ENCODE measurements around the gene IL3RA.
A peak's percentile ranks its signal among the peaks of the same experiment; 100 is the strongest.
"Not testable (repeated sequence)": the region's sequence is repeated elsewhere in the genome, so short reads cannot be mapped to it uniquely, and the experiment has no call there.

Gene IL3RA

GRCh38 chrX:1327651-1328304, 8.8 kb upstream of the IL3RA start:
- Histone ChIP-seq H3K4me3 (ENCODE audit: low read depth in 1 of 2, low read length in 2 of 2) (no peak overlapping the region), H3K4me1 (ENCODE audit: control insufficient read depth in 1 of 2, insufficient read depth in 2 of 2, low read length in 2 of 2) (no peaks in the 10 kb centered on the region), H3K36me3 (ENCODE audit: control insufficient read depth in 1 of 2, insufficient read depth in 2 of 2, low read length in 2 of 2) (no peaks in the 10 kb centered on the region)

GRCh38 chrX:1330605-1331004, 6.0 kb upstream of the IL3RA start:
- Histone ChIP-seq H3K9ac (ENCODE audit: low read depth in 1 of 2, low read length in 2 of 2) (no peak overlapping the region), H3K4me3 (ENCODE audit: low read depth in 1 of 2, low read length in 2 of 2) (no peak overlapping the region), H3K27me3 (ENCODE audit: control insufficient read depth in 1 of 2, insufficient read depth in 2 of 2, low read length in 2 of 2) (no peaks in the 10 kb centered on the region), H3K27ac (ENCODE audit: low read depth, low read length) (no peak overlapping the region), H3K9me3 (ENCODE audit: control insufficient read depth in 1 of 2, low read length in 2 of 2) (no peaks in the 10 kb centered on the region), H3K4me1 (ENCODE audit: control insufficient read depth in 1 of 2, insufficient read depth in 2 of 2, low read length in 2 of 2) (no peaks in the 10 kb centered on the region), H3K36me3 (ENCODE audit: control insufficient read depth in 1 of 2, insufficient read depth in 2 of 2, low read length in 2 of 2) (no peaks in the 10 kb centered on the region)

More at GRCh38 chrX:1327651-1328304, 8.8 kb upstream of the IL3RA start:
- Histone ChIP-seq H3K27me3 (ENCODE audit: control insufficient read depth in 1 of 2, insufficient read depth in 2 of 2, low read length in 2 of 2) (no peaks in the 10 kb centered on the region), H3K27ac (ENCODE audit: low read depth, low read length) (no peak overlapping the region), H3K9me3 (ENCODE audit: control insufficient read depth in 1 of 2, low read length in 2 of 2) (no peaks in the 10 kb centered on the region), H3K9ac (ENCODE audit: low read depth in 1 of 2, low read length in 2 of 2) (no peak overlapping the region)

- H3K4me1 ChIP-seq (ENCODE audit: control insufficient read depth in 1 of 2, insufficient read depth in 2 of 2, low read length in 2 of 2); H3K9ac ChIP-seq (ENCODE audit: low read depth in 1 of 2, low read length in 2 of 2); H3K36me3 ChIP-seq (ENCODE audit: control insufficient read depth in 1 of 2, insufficient read depth in 2 of 2, low read length in 2 of 2); H3K4me3 ChIP-seq (ENCODE audit: low read depth in 1 of 2, low read length in 2 of 2); H3K9me3 ChIP-seq (ENCODE audit: control insufficient read depth in 1 of 2, low read length in 2 of 2); H3K27me3 ChIP-seq (ENCODE audit: control insufficient read depth in 1 of 2, insufficient read depth in 2 of 2, low read length in 2 of 2); H3K27ac ChIP-seq (ENCODE audit: low read depth, low read length): not testable (repeated sequence)
Observed at GRCh38 chrX:1332433-1332832, 4.2 kb upstream of the IL3RA start.

- Histone ChIP-seq H3K9me3 (ENCODE audit: control insufficient read depth in 1 of 2, low read length in 2 of 2) (peaks cover 3 to 9% of the 10 kb centered on the region in 2 donors), H3K27ac (ENCODE audit: low read depth, low read length) (no peak overlapping the region)
Observed at GRCh38 chrX:1334854-1335253, 1.7 kb upstream of the IL3RA start.

GRCh38 chrX:1336948-1337779, 579 bp downstream of the IL3RA start:
- Histone ChIP-seq H3K9ac (ENCODE audit: low read depth in 1 of 2, low read length in 2 of 2) (peak overlapping the region; percentile 30 to 41), H3K27ac (ENCODE audit: low read depth, low read length) (peak overlapping the region; percentile 4), H3K27me3 (ENCODE audit: control insufficient read depth in 1 of 2, insufficient read depth in 2 of 2, low read length in 2 of 2) (no peaks in the 10 kb centered on the region), H3K4me3 (ENCODE audit: low read depth in 1 of 2, low read length in 2 of 2) (peak overlapping the region; percentile 60 to 65), H3K9me3 (ENCODE audit: control insufficient read depth in 1 of 2, low read length in 2 of 2) (peaks cover 3 to 9% of the 10 kb centered on the region in 2 donors), H3K36me3 (ENCODE audit: control insufficient read depth in 1 of 2, insufficient read depth in 2 of 2, low read length in 2 of 2) (no peaks in the 10 kb centered on the region), H3K4me1 (ENCODE audit: control insufficient read depth in 1 of 2, insufficient read depth in 2 of 2, low read length in 2 of 2) (peaks cover 5 to 7% of the 10 kb centered on the region in 2 donors)

More at GRCh38 chrX:1334854-1335253, 1.7 kb upstream of the IL3RA start:
- H3K36me3 ChIP-seq (ENCODE audit: control insufficient read depth in 1 of 2, insufficient read depth in 2 of 2, low read length in 2 of 2) = no peaks in the 10 kb centered on the region
- H3K4me1 ChIP-seq (ENCODE audit: control insufficient read depth in 1 of 2, insufficient read depth in 2 of 2, low read length in 2 of 2) = peaks cover 5 to 7% of the 10 kb centered on the region in 2 donors
- no peaks in the 10 kb centered on the region for H3K27me3 ChIP-seq (ENCODE audit: control insufficient read depth in 1 of 2, insufficient read depth in 2 of 2, low read length in 2 of 2)
- no peak overlapping the region for H3K9ac ChIP-seq (ENCODE audit: low read depth in 1 of 2, low read length in 2 of 2)
- H3K4me3 ChIP-seq (ENCODE audit: low read depth in 1 of 2, low read length in 2 of 2) = no peak overlapping the region

- H3K9ac ChIP-seq (ENCODE audit: low read depth in 1 of 2, low read length in 2 of 2) = no peak overlapping the region
- H3K27me3 ChIP-seq (ENCODE audit: control insufficient read depth in 1 of 2, insufficient read depth in 2 of 2, low read length in 2 of 2) = no peaks in the 10 kb centered on the region
- H3K9me3 ChIP-seq (ENCODE audit: control insufficient read depth in 1 of 2, low read length in 2 of 2) = peaks cover 3 to 9% of the 10 kb centered on the region in 2 donors
- no peak overlapping the region for H3K4me3 ChIP-seq (ENCODE audit: low read depth in 1 of 2, low read length in 2 of 2)
- no peak overlapping the region for H3K27ac ChIP-seq (ENCODE audit: low read depth, low read length)
- H3K36me3 ChIP-seq (ENCODE audit: control insufficient read depth in 1 of 2, insufficient read depth in 2 of 2, low read length in 2 of 2) = no peaks in the 10 kb centered on the region
- peaks cover 4% of the 10 kb centered on the region in 2 donors for H3K4me1 ChIP-seq (ENCODE audit: control insufficient read depth in 1 of 2, insufficient read depth in 2 of 2, low read length in 2 of 2)
Observed at GRCh38 chrX:1341545-1342184, 5.1 kb downstream of the IL3RA start.

- not testable (repeated sequence) for H3K9ac ChIP-seq (ENCODE audit: low read depth in 1 of 2, low read length in 2 of 2); H3K4me3 ChIP-seq (ENCODE audit: low read depth in 1 of 2, low read length in 2 of 2); H3K27ac ChIP-seq (ENCODE audit: low read depth, low read length); H3K27me3 ChIP-seq (ENCODE audit: control insufficient read depth in 1 of 2, insufficient read depth in 2 of 2, low read length in 2 of 2); H3K4me1 ChIP-seq (ENCODE audit: control insufficient read depth in 1 of 2, insufficient read depth in 2 of 2, low read length in 2 of 2); H3K9me3 ChIP-seq (ENCODE audit: control insufficient read depth in 1 of 2, low read length in 2 of 2); H3K36me3 ChIP-seq (ENCODE audit: control insufficient read depth in 1 of 2, insufficient read depth in 2 of 2, low read length in 2 of 2)
Observed at GRCh38 chrX:1349606-1350005, 13.0 kb downstream of the IL3RA start.

GRCh38 chrX:1351981-1352714, 15.6 kb downstream of the IL3RA start:
- no peak overlapping the region for H3K9ac ChIP-seq (ENCODE audit: low read depth in 1 of 2, low read length in 2 of 2)
- no peaks in the 10 kb centered on the region for H3K9me3 ChIP-seq (ENCODE audit: control insufficient read depth in 1 of 2, low read length in 2 of 2)
- no peaks in the 10 kb centered on the region for H3K27me3 ChIP-seq (ENCODE audit: control insufficient read depth in 1 of 2, insufficient read depth in 2 of 2, low read length in 2 of 2)
- H3K27ac ChIP-seq (ENCODE audit: low read depth, low read length) = no peak overlapping the region
- no peaks in the 10 kb centered on the region for H3K4me1 ChIP-seq (ENCODE audit: control insufficient read depth in 1 of 2, insufficient read depth in 2 of 2, low read length in 2 of 2)
- H3K4me3 ChIP-seq (ENCODE audit: low read depth in 1 of 2, low read length in 2 of 2) = no peak overlapping the region
- no peaks in the 10 kb centered on the region for H3K36me3 ChIP-seq (ENCODE audit: control insufficient read depth in 1 of 2, insufficient read depth in 2 of 2, low read length in 2 of 2)

GRCh38 chrX:1354036-1355019, 17.7 kb downstream of the IL3RA start:
- Histone ChIP-seq H3K9me3 (ENCODE audit: control insufficient read depth in 1 of 2, low read length in 2 of 2) (peaks cover 3 to 4% of the 10 kb centered on the region in 2 donors), H3K36me3 (ENCODE audit: control insufficient read depth in 1 of 2, insufficient read depth in 2 of 2, low read length in 2 of 2) (no peaks in the 10 kb centered on the region), H3K4me3 (ENCODE audit: low read depth in 1 of 2, low read length in 2 of 2) (no peak overlapping the region), H3K27me3 (ENCODE audit: control insufficient read depth in 1 of 2, insufficient read depth in 2 of 2, low read length in 2 of 2) (no peaks in the 10 kb centered on the region), H3K4me1 (ENCODE audit: control insufficient read depth in 1 of 2, insufficient read depth in 2 of 2, low read length in 2 of 2) (no peaks in the 10 kb centered on the region), H3K27ac (ENCODE audit: low read depth, low read length) (no peak overlapping the region), H3K9ac (ENCODE audit: low read depth in 1 of 2, low read length in 2 of 2) (no peak overlapping the region)
